T1000 (cell line): ENCODE data around the gene AIMP2.
"Not testable (repeated sequence)": the region's sequence is repeated elsewhere in the genome, so short reads cannot be mapped to it uniquely, and the experiment has no call there.

Source experiments
- DNase-seq: peaks from one replicate; lab custom pipeline; 2025; ENCODE audit warnings: mixed read lengths; lab: John Stamatoyannopoulos, UW

AIMP2 gene

GRCh38 chr7:6026011-6026819 lies 17.1 kb downstream of the AIMP2 start:
- DNase-seq: no peak

DNA sequence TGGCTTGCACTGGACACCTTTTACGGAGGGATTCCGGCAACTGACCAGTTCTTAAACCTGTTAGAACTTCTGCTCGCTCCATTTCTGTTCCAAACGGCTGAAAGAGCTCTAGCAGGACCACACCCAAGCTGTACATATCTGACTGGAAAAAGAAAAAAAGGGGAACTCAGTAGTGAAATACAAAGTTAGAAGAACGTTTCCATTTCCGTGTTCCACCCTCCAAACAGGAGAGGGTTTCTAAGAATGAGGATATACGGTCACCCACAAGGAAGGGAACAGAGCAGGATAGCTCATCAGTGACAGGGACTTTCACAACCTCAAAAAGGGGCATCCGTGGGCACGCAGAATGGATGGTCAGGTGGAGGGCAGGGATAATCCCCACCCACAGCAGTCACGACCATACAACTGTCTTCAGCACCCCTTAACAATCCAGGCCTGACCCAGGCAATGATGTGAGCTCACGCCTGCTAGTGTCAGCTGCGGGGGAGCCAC lies 17.8 kb downstream of the AIMP2 start:
- DNase-seq: no peak

DNA sequence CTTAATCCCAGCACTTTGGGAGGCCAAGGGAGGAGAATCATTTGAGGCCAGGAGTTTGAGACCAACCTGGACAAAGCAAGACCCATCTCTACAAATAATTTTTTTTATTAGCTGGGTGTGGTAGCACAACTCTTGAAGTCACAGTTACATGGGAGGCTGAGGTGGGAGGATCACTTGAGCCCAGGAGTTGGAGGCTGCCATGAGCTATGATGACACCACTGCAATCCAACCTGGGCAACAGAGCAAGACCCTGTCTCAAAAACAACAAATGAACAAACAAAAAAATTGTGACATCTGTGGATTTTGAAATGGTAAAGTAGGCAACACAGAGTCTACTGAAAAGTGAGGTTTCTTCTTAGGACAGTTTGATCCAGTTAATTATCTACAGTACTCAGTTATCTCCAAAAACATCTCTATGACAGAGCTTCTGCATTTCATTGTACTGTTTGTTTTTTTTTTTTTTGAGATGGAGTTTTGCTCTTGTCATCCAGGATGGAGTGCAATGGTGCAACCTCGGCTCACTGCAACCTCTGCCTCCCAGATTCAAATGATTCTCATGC lies 18.8 kb downstream of the AIMP2 start:
- DNase-seq: no peak

DNA sequence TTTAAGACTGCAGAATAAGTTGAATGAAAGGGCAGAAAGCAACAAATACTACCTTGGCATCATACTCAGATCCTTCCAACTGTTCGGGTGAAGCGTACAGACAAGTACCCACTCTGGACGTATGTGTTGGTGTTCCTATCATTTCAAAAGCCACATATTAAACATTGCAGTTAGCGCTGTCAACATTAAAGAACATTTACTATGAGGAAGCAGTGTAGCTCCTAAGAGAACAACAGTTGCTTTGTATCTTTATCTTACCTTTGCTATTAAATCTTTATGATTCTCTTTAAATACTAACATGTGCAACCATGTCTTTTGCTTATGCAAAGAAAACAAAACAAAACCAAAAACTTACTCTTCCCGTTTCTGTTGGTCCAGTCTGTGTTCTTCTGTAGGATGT lies 19.5 kb downstream of the AIMP2 start:
- no peak for DNase-seq

- DNase-seq: no peak
Observed at GRCh38 chr7:6030988-6031387, 21.9 kb downstream of the AIMP2 start, which contains the start of gene ANKRD61. TSS of gene ANKRD61 (plus strand) at chr7:6031376. CDS start at chr7:6031376, 0 bp downstream.

GRCh38 chr7:6031567-6031966 lies 22.5 kb downstream of the AIMP2 start:
- DNase-seq: no peak

GRCh38 chr7:6032167-6032566 lies 23.1 kb downstream of the AIMP2 start:
- no peak for DNase-seq

DNA sequence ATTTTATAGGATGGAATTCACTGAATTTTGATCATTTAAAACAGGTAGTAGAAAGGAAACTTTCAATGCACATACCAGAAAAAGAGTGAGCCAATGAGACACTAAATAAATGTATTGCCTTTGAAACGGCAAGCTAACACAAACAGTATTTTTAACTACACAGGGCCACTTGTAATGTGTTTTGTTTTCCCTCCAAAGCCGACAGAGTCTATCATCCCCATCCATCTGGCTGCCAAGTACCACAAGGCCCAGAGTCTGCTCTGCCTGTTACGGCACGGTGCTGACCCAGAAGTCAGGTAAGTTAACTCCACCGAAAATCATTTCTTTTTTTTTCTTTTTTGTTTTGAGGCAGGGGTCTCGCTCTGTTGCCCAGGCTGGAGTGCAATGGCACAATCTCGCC lies 23.6 kb downstream of the AIMP2 start:
- DNase-seq: no peak

GRCh38 chr7:6035165-6035564 lies 26.1 kb downstream of the AIMP2 start:
- no peak for DNase-seq

DNA sequence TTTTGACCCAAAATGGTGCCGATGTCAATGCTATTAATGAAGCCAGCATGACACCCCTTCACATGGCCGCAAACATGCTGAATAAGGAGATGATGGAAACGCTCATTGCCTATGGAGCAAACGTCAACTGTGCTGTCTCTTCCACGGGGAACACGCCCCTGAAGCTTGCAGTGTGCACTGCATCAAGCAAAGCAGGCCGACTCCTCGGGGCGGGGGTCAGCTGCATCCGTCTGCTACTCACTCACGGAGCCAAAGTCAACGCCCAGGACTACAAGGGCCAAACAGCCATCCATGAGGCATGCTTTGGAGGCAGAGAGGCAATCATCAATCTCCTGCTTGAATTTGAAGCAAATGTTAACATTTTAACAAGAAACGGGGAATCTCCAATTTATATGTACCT lies 26.6 kb downstream of the AIMP2 start:
- DNase-seq: no peak

- no peak for DNase-seq
Observed at GRCh38 chr7:6049780-6050179, 40.7 kb downstream of the AIMP2 start.

GRCh38 chr7:6051185-6051584 lies 42.1 kb downstream of the AIMP2 start:
- not testable (repeated sequence) for DNase-seq

DNA sequence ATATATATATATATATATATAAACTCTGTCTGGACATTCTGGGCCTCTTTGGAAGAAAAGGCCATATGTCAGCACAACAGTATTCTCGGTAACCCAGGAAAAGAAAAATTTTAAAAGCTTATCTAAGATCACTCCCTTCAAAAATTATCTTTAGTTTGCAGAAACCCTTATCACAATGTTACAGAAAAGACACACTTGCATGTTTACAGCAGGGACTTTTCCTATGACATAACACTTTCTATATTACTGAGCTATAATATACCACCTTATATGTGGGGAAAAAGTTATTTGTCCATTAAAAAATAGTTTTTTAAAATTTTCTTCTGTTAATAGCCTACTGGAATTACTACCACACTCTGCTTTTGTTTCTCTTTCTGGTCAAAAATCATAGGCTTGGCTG lies 47.5 kb downstream of the AIMP2 start:
- no peak for DNase-seq

DNA sequence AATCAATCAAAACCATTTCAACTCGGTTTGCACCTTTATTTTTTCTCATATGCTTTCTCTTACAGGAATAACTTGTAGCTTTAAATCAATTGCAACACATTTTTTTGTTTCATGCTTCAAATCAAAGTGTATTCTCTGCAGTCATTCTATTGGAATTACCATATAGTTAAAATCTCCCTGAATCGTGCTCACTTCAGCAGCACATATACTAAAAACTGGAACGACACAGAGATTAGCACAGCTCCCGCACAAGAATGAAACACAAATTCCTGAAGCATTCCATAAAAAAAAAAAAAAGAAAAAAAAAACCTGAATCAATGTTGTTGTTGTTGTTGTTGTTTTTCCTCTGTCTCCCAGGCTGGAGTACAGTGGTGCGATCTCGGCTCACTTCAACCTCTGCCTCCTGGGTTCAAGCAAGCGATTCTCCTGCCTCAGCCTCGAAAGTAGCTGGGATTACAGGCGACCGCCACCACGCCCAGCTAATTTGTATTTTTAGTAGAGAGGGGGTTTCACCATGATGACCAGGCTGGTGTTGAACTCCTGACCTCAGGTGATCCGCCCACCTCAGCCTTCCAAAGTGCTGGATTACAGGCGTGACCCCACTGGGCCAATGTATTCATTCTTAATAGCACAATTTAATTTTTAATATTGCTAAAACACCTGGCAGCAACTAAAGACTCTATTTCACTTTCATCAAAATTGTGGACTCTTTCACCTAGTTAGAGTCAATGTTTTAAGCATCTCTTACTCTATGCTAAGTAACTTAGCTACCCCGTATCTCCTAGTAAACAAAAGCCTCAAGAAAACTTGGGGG lies 48.5 kb downstream of the AIMP2 start:
- no peak for DNase-seq

- DNase-seq: not testable (repeated sequence)
Observed at GRCh38 chr7:6059941-6060340, 50.9 kb downstream of the AIMP2 start.

DNA sequence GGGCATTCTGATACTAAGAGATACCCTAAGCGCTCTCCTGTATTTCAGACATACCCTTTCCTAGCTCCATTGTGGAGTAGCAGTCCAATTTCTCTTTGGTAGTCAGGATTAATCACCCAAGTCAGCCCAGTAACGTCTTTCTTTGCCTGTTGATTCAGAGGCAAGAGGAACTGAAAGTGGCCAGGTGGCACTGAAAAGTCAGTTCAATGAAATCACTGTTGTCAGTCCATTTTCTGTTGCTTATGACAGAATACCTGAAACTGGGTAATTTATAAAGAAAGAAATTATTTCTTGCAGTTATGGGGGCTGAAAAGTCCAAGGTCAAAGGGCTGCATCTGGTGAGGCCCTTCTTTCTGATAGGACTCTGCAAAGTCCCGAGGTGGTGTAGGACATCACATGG lies 62.3 kb downstream of the AIMP2 start:
- no peak for DNase-seq
